Activated CD8-positive, alpha-beta memory T cell treated with anti-CD3 and anti-CD28 coated beads, Interleukin-2, amount 50 U/mL, for 48 hours (primary cell): ENCODE measurements around the gene TRPV6.
A peak's percentile ranks its signal among the peaks of the same experiment; 100 is the strongest.

Experiments
- DNase-seq: peaks from one replicate; pipeline ENCODE4 v3.0.0-alpha.2; 2020

The TRPV6 gene

DNA sequence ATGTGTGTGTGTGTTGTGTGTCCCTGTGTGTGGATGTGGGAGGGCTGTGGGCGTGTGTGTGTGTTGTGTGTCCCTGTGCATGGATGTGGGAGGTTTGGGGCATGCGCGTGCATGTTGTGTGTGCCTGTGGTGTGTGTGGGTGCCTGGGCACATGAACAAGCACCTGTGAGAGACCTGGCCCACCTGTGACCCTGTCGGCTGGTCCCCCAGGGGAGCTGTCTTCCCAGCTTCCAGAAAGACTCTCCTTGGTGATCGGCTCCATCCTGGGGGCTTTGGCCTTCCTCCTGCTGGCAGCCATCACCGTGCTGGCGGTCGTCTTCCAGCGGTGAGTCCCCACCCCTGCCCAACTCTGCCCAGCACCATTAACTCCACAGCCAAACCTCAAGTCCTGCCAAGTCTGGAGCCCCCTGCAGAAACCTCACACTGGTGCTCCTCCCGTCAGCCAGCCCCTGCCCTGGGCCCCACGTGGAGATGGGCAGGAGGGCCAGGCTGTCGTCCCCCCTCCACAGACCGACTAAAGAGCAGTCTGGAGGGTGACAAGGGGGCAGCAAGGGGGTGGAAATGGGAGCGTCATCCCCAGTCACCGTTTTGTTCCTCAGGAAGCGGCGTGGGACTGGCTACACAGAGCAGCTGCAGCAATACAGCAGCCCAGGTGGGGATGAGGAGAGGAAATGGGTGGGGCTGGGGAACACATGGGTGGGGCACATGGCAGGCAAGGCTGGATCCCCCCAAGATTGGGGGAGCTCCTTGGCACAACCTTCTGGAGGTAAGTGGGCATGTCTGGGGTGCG, 18.0 kb downstream of the TRPV6 start:
- DNase-seq: no peak

DNA sequence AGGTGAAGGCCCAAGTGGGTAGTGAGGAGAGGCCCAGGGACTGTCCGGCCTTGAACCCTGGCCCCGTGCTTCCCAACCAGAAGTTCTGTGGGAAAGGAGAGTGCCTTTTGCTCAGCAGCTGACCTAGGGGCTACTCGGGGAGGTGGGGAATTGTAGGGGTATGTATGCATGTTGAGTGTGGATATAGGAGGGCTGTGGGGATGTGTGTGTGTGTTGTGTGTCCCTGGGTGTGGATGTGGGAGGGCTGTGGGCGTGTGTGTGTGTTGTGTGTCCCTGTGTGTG, 18.5 kb downstream of the TRPV6 start:
- no peak for DNase-seq

DNA sequence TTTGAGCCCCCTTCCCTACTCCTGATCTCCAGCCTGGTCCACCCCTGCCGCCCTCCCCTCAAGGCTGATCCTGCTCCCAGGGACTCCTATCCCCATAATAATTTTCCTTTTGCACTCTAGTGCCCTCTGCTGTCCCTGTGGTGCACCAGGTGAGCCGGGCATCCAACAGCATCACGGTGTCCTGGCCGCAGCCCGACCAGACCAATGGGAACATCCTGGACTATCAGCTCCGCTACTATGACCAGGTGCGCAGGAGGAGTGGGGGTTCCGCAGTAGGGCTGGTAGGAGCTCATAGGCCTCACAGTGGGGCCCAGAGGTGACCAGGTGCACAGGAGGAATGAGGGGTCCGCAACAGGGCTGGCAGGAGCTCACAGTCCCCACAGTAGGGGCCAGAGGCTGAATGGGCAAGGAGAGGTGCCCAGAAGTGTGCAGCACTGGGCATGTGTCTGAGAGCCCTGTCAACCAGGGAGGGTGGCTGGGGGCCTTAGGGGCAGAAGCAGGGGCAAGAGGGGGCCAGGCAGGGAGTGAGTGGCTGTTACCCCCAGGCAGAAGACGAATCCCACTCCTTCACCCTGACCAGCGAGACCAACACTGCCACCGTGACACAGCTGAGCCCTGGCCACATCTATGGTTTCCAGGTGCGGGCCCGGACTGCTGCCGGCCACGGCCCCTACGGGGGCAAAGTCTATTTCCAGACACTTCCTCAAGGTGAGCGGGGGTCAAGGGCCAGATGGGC, 19.0 kb downstream of the TRPV6 start:
- no peak for DNase-seq

DNA sequence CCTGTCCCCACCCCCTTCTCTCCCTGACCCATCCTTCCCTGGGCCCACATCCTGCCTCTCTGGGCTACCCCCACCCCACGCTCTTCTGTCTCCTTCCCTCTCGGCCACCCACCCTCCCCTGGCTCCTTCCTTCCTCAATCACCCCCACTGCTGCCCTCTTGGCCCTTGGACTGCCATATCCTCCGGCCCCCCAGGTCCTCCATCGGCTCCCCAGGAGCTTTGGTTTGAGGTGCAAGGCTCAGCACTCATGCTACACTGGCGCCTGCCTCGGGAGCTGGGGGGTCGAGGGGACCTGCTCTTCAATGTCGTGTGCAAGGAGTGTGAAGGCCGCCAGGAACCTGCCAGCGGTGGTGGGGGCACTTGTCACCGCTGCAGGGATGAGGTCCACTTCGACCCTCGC, 19.8 kb downstream of the TRPV6 start:
- DNase-seq: no peak

DNA sequence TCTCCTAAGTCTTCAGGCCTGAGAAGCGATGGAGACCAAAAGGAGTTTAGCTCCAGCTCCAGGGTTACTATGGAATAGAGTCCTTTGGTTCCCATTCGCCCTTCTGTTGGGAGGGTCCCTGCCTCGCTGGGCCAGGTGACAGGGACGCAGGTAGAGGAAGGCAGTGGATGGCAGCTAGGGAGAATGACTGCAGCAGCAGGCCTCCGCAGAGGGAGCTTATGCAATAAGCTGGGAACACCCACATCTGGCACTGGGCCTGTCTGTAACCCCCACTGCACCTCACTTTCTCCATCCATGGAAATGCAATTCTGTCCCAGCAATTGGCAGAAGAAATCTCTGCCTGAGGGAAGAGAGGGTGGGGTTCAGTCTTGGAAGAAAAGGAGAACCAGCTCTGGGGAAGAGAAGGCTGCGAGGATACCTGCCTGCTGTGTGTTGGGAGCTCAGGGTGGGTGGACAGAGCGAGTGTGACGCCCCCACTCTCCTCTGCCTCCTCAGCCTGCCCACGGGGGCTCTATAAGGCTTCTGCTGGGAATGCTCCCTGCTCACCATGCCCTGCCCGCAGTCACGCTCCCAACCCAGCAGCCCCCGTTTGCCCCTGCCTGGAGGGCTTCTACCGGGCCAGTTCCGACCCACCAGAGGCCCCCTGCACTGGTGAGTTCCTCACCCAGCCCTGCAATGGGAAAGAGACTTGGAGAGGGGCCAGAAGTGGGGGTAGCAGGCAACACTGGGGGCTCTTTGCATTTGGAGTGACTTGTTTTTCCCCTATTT, 20.4 kb downstream of the TRPV6 start:
- DNase-seq: no peak

DNA sequence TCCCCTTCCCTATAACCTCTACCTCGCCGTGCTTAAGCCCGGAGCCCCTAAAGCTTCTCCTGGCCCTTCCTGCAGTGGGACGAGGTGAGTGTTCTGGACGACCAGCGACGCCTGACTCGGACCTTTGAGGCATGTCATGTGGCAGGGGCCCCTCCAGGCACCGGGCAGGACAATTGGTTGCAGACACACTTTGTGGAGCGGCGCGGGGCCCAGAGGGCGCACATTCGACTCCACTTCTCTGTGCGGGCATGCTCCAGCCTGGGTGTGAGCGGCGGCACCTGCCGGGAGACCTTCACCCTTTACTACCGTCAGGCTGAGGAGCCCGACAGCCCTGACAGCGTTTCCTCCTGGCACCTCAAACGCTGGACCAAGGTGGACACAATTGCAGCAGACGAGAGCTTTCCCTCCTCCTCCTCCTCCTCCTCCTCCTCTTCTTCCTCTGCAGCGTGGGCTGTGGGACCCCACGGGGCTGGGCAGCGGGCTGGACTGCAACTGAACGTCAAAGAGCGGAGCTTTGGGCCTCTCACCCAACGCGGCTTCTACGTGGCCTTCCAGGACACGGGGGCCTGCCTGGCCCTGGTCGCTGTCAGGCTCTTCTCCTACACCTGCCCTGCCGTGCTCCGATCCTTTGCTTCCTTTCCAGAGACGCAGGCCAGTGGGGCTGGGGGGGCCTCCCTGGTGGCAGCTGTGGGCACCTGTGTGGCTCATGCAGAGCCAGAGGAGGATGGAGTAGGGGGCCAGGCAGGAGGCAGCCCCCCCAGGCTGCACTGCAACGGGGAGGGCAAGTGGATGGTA, 21.5 kb downstream of the TRPV6 start:
- no peak for DNase-seq

DNA sequence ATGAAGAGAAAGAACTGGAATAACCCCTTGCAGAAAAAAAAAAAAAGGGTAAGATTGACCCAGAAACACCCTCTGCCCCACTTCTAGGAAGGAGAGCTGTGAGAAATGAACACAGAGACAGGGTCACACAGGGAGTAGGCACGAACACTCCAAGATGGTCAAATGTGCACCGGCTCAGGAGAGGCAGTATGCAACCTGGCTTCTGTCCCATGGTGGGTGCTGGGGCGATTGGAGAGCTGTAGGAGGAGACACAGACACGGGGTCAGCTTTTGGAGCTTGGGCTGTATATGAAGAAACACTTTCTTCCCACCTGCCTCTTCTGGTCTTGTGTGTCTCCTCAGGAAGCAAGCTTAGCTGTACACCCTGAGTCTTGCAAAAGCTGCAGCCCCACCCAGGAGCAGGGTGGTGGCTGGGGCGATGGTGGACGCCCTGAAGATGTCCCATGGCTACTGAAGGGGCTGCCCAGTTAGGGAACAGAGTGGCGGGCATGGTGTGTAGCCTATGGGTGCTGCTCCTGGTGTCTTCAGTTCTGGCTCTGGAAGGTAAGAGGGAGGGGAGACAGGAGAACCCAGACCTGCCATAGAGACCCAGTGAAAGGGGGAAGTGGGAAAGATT, 22.7 kb downstream of the TRPV6 start:
- no peak for DNase-seq

DNA sequence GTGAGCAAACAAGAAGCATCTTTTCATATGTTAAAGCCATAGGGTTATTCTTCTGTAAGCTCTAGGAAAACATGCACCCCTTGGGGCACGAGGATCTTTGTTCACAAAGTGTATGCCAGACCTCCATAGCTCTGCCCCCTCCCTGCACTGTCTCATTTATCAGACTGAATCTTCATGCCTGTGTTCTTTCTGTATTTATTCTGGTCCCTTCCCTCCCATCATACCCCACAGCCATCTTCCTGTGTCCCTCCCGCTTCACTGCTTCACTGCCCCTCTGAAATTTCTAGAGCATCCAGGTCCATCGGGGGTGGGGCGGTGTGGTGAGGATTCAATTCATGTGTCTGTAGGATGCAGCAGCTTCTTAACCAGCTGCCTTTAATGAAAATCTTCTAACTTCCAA, 23.2 kb downstream of the TRPV6 start:
- DNase-seq: no peak

DNA sequence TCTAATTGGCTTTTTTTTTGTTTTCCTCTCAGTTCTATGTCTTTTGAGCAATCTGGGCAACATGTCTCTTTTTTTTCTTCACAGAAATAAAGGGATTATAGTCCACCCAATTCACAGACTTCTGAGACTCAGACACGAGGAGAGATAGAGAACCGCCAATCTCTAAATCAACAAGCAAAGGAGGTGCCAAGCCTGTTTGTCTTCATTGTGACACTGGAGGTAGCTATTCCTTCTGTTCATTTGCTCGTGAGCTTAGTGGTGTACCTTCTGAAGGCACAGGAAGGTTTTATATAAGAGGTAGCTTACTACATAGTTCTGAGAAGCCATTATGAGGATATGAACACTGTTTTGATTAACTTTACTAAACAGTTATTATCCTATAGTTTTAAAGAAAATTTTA, 24.6 kb downstream of the TRPV6 start:
- DNase-seq: no peak

DNA sequence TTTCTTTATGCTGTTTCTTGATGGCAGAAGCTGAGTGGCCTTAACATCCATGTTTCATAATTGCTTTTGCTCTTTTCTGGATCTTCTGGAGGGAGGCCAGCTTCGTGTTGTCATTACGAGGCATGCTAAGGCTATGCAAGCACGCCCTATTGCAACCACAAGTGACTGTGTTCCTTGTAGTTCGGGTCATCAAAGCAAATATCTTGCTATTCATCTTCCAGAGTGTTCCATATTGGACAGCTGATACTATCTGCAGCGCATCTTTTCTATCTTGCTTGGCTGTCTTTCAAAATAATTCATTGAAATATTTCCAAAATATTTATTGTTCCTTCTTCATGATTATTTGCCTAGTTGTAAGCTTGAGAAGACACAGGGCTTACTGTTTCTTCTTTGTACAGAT, 25.7 kb downstream of the TRPV6 start:
- DNase-seq: no peak

DNA sequence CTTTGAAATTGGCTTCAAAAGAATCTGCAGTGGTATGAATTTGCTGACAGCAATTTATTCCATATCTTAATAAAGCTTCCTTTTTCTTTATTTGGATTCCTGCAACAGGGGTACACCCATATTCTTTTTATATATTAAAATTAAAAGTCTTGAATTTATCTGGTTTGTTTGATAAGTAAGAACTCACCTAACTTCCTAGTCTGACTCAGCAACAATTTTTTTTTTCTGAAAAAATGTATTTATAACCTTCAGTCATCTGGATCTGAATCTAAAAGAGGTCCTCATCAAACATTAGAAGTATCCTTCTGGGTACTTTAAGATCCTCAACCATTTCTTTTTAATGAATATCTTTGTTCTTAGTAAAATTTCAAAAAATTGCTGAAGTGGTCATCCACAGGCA, 26.1 kb downstream of the TRPV6 start:
- no peak for DNase-seq

DNA sequence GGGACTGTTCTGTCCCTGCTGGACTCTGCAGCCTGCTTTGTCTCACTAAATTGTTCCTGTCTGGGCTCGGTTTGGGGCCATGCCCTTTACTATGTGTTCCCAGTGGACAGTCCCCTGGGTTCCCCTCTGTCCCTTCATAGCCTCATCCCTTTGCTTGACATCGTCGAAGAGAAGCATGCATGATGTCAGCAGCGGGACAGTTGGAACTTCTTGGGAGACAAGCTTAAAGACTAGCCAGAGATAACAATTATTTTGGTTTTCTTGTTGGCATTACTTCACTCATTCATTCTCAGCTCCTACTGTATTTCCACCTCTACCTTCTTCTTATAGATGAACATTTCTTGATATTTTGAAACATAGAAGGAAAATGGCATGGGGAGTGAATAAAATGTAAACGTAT, 27.9 kb downstream of the TRPV6 start:
- DNase-seq: no peak

DNA sequence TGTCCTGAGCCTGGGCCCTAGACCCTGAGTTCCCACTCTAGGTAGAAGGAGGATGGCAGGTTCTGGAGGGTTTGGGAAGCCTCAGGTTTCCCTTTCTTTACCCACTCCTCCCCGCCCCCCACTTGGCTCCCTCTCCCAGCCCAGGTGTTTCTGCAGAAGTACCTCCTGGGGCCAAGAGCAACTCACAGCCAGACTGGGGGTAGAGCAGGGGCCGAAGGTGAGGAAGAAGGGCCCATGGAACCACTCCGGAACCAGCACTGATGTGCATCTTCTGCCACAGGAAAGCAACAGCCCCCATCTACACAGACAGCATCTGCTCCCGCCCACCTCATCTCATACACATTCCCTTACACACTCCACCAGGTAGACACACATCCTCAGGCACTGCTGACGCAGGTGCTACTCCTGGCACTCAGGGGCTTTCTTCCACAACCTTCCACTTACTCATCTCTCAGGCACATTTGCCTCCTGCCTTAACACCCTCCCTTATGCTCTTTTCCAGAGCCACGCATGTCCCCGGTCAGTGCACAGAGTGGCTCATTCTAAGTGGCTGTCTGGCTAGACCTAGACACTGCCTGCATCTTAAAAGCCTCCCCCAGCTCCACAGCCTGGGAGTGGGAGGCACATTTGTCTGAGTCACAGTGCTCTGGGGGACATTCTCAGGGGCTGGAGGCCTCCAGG, 28.8 kb downstream of the TRPV6 start:
- no peak for DNase-seq

DNA sequence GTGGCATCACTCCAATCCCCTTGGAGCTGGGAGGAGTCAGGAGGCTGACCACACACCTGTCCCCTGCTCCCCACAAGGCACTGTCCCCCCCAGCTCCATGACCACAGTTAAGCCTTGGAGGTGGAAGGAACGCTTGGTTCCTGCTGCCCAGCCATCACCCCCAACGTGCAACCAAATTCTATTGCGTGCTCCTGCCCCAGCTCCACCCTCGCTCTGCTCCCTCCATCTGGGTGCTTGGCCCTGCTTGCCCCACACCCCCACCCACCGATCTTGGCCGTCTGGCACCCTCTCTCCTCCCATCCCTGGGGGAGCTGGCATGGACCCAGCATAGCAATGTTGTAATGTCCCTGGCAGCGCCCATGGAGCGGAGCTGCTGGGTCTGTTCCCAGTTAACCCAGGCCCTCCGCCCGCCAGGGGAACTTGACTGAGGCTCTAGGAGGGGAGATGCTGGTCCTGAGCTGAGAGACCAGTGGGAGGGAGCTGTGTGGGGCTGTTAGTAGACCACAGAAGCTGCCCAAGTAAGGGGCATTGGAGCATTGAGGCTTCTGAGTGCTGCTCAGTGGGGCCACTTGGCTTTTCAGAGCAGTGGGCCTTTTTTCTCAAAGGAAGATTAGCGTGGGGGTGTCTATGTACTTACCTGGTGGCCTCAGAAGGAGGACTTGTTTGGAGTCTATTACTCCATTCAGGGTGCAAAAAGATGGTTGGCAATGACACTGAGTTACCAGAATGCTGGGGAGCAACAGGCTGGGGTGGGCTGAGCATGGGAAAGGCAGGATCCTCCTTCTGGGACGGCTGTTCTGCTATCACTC, 29.6 kb downstream of the TRPV6 start:
- DNase-seq: no peak

DNA sequence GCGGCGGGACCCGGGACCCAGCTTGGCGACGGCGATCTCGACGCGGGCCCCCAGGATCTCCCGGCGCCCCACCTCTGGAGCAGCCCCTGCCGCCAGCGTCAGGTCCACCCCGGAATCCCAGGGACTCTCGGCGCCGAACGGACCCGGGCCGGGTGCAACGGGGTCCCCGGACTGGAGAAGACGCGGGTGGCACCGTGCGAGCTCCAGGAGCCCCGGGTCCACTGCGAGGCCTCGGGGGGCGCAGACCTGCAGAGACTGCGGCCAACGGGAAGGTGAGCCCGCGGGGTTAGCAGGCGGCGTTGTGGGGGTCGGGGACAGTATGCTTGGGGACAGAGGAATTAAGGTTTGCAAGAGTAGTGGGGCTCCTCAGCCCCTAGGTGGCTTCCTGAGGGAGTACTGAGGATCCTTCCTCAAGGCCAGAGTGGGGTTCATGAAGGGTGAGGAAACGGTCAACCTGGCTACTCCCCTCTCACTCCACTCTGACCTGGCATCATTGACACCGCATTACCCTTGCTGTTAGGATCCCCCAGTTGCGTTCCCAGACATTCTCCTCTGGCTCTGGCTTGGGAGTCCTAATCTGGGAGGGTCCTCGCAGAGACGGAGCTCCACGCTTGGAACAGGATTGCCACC, 30.3 kb downstream of the TRPV6 start:
- no peak for DNase-seq

DNA sequence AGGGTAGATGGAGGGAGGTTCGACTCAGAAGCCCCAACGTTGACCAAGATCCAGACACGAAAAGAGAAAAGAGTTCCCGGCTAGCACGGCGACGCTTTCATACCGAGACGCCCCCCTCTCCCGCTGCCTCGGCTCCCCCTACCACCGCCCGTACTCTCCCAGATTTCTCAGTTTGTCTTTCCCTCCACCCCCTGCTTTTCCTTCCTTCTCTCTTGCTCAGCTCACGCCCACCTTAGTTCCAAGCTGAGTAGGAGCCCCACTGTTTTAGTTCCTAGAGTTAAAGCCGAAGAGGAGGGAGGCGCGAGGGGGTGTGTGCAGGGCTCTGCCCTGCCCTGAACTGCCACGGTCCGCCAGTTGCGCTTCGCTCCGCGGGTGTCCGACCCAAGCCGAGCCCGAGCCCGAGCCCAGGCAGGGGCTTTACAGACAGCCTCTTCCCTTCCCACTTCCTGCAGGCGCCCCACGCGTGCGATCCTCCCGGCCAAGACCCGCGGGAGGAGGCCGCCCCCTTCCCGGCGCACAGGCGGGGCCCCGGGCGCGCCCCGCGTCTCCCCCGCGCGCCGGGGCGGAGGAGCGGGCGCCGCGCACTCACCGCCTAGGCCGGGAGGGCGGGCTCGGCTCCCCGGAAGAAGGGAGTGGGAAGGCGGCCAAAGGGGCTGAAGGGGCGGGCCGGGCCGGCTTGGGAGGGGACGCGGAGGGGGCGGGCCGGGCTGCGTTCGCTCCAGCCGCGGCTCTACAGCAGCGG, 31.0 kb downstream of the TRPV6 start, which contains the start of gene EPHB6:
Gene EPHB6, plus strand, starts transcription at position 705 of the 742 bp plus-strand sequence. CDS start 8,152 bp downstream, outside the sequence.
- peak; percentile 78 for DNase-seq

DNA sequence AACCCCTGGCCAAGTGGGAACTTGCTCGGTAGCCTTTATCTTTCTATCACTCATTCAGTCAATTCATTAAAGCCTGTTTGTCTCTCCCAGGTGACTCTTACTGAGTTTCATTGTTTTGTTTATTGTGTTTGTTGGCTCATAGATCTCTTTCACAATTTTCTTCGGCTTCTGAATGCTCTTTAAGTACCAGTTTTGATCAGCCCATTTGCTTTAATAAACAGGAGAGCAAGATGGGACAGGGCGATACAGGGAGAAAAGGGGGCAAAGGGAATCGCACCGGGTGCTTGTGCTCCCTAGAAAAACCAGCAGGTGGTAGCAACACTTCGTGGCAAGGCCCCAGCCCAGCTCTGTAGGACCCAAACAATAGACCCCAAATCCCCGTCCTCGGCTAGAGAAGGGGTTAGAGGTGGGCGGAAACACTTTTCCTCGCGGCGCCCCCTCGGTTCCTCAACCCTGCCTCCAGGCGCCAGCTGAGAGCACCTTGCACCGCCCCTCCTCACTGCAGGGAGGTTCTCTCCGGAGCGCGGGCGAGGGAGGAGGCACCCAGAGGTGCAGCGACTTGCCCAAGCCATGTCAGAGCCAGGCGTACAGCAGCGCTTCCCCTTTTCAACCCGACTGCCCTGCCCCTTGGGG, 31.7 kb downstream of the TRPV6 start:
- peak; percentile 82 for DNase-seq

DNA sequence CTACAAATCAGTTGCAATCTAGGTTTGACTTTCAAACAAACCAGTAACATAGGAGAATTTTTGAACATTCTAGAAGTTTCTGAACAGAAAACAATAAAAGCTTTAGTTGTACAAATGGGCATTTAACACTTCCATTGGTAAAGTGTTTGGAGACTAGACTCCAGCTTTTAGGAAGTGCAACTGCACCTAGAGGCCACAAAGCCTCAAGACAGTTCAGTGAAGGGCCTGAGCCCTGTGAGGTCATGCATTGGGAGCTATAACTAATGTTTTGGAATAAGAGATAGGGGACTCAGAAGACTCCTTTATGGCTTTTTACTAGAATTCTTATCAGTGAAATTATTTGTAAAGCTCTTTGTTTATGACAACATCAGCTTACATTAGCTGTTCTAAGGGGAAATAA, 33.6 kb downstream of the TRPV6 start:
- DNase-seq: no peak

DNA sequence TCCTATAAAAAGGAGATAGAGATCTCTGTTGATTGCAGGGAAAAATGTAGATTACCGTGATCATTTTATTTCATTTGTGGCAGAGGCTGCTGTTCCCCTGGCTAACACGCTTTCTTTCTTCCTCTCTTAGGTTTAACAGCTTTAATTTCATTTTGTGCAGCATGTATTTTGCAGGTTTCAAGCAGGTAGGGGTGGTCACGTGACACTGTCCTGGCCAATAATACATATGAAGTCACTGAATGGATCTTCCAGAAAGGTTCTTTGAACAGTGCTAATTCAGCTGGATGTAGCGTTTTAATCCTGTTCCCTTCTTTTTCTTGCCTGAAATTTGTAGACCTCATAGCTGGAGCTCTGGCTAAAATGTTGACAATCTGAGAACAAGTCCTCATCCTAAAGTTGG, 34.3 kb downstream of the TRPV6 start:
- DNase-seq: no peak
